ENCODE measurements around the gene ARMC6.

Gene ARMC6

GRCh38 chr19:19094513-19094912, 61.1 kb downstream of the ARMC6 start:
- DNase-seq (ENCODE audit: low spot score) (no peak), ATAC-seq (ENCODE audit: low read depth) (no peak)
- Histone ChIP-seq H3K27ac (ENCODE audit: poor library complexity, severe bottlenecking) (no peak overlapping the region), H3K36me3 (ENCODE audit: low read depth) (no peaks in the 10 kb centered on the region), H3K4me1 (ENCODE audit: insufficient read depth, poor library complexity, severe bottlenecking) (no peaks in the 10 kb centered on the region), H3K4me3 (ENCODE audit: severe bottlenecking) (no peak overlapping the region), H3K9me3 (ENCODE audit: severe bottlenecking) (no peaks in the 10 kb centered on the region), H3K27me3 (ENCODE audit: insufficient read depth, poor library complexity, severe bottlenecking) (no peaks in the 10 kb centered on the region)
- no peak for TF ChIP-seq CTCF (IDR thresholded peaks at IDR 0.05; ENCODE audit: poor library complexity, severe bottlenecking)

- no peaks in the 10 kb centered on the region for H3K9me3 ChIP-seq (ENCODE audit: severe bottlenecking)
- H3K4me1 ChIP-seq (ENCODE audit: insufficient read depth, poor library complexity, severe bottlenecking) = no peaks in the 10 kb centered on the region
- DNase-seq (ENCODE audit: low spot score) = no peak
- no peak for ATAC-seq (ENCODE audit: low read depth)
- TF ChIP-seq CTCF (IDR thresholded peaks at IDR 0.05; ENCODE audit: poor library complexity, severe bottlenecking) = no peak
- no peaks in the 10 kb centered on the region for H3K27me3 ChIP-seq (ENCODE audit: insufficient read depth, poor library complexity, severe bottlenecking)
- no peak overlapping the region for H3K27ac ChIP-seq (ENCODE audit: poor library complexity, severe bottlenecking)
- no peak overlapping the region for H3K4me3 ChIP-seq (ENCODE audit: severe bottlenecking)
- H3K36me3 ChIP-seq (ENCODE audit: low read depth) = no peaks in the 10 kb centered on the region
These were observed 62.3 kb downstream of the ARMC6 start for GRCh38 chr19:19095691-19096090.

- no peak for DNase-seq (ENCODE audit: low spot score)
- H3K27ac ChIP-seq (ENCODE audit: poor library complexity, severe bottlenecking) = no peak overlapping the region
- no peak for ATAC-seq (ENCODE audit: low read depth)
- H3K27me3 ChIP-seq (ENCODE audit: insufficient read depth, poor library complexity, severe bottlenecking) = no peaks in the 10 kb centered on the region
- TF ChIP-seq CTCF (IDR thresholded peaks at IDR 0.05; ENCODE audit: poor library complexity, severe bottlenecking) = no peak
- no peaks in the 10 kb centered on the region for H3K36me3 ChIP-seq (ENCODE audit: low read depth)
- H3K4me1 ChIP-seq (ENCODE audit: insufficient read depth, poor library complexity, severe bottlenecking) = no peaks in the 10 kb centered on the region
- no peak overlapping the region for H3K4me3 ChIP-seq (ENCODE audit: severe bottlenecking)
- H3K9me3 ChIP-seq (ENCODE audit: severe bottlenecking) = no peaks in the 10 kb centered on the region
These were observed 63.5 kb downstream of the ARMC6 start for GRCh38 chr19:19096641-19097627.

GRCh38 chr19:19098084-19098702, 64.8 kb downstream of the ARMC6 start:
- DNase-seq (ENCODE audit: low spot score) (no peak), ATAC-seq (ENCODE audit: low read depth) (peak; percentile 41; the same call in 1 of the 3 replicates)
- no peak for TF ChIP-seq CTCF (IDR thresholded peaks at IDR 0.05; ENCODE audit: poor library complexity, severe bottlenecking)
- no peaks in the 10 kb centered on the region for H3K36me3 ChIP-seq (ENCODE audit: low read depth)
- no peak overlapping the region for H3K4me3 ChIP-seq (ENCODE audit: severe bottlenecking)
- no peaks in the 10 kb centered on the region for H3K4me1 ChIP-seq (ENCODE audit: insufficient read depth, poor library complexity, severe bottlenecking)
- no peaks in the 10 kb centered on the region for H3K9me3 ChIP-seq (ENCODE audit: severe bottlenecking)
- H3K27ac ChIP-seq (ENCODE audit: poor library complexity, severe bottlenecking) = no peak overlapping the region
- H3K27me3 ChIP-seq (ENCODE audit: insufficient read depth, poor library complexity, severe bottlenecking) = no peaks in the 10 kb centered on the region

Measured in RWPE2 (cell line).